ENCODE data around the gene SPRED2. TPM values are rescaled to one million over a fixed set of nuclear protein-coding genes. Genes with fewer than 3 reads are reported as not detected.

Gene SPRED2
- polyA plus RNA-seq, 2 of the 4 experiments (the other 2 are of a cell fraction) = 20.6 to 29.3 TPM

DNA sequence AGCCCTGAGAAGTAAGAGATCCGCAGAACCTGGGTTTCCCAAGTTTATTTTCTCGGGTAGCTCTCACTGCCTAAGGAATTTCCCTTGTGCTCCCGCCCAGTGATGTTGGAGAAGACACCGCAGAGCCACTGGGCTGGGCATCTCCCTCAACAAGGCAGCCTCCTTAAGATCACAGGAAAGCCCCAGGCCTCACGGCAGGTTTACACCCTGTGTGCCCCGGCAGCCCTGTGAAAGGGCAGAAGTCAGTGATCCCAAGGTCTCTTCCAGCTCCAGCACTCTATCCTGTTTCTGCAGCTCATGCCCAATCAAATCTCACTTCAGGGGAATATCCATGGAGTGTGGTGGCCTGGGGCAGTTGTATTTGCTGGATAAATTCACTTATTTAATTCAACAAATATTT, 138.3 kb downstream of the SPRED2 start:
- no peak for TF ChIP-seq ESRRA (IDR thresholded peaks at IDR 0.05; ENCODE audit: borderline replicate concordance, low read length)
- no peak for TF ChIP-seq ZNF302 (CRISPR knock-in tag; IDR thresholded peaks at IDR 0.05)
- TF ChIP-seq RCOR1 (IDR thresholded peaks at IDR 0.05; ENCODE audit: low read depth, low read length) = no peak
- TF ChIP-seq, protein P1, sequence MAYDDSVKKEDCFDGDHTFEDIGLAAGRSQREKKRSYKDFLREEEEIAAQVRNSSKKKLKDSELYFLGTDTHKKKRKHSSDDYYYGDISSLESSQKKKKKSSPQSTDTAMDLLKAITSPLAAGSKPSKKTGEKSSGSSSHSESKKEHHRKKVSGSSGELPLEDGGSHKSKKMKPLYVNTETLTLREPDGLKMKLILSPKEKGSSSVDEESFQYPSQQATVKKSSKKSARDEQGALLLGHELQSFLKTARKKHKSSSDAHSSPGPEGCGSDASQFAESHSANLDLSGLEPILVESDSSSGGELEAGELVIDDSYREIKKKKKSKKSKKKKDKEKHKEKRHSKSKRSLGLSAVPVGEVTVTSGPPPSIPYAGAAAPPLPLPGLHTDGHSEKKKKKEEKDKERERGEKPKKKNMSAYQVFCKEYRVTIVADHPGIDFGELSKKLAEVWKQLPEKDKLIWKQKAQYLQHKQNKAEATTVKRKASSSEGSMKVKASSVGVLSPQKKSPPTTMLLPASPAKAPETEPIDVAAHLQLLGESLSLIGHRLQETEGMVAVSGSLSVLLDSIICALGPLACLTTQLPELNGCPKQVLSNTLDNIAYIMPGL (CRISPR knock-in tag; IDR thresholded peaks at IDR 0.05; ENCODE audit: borderline replicate concordance) = no peak
- TF ChIP-seq, protein P2, sequence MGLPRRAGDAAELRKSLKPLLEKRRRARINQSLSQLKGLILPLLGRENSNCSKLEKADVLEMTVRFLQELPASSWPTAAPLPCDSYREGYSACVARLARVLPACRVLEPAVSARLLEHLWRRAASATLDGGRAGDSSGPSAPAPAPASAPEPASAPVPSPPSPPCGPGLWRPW (IDR thresholded peaks at IDR 0.05) = no peak
- TF ChIP-seq JUNB (IDR thresholded peaks at IDR 0.05) = no peak
- TF ChIP-seq, protein P3, sequence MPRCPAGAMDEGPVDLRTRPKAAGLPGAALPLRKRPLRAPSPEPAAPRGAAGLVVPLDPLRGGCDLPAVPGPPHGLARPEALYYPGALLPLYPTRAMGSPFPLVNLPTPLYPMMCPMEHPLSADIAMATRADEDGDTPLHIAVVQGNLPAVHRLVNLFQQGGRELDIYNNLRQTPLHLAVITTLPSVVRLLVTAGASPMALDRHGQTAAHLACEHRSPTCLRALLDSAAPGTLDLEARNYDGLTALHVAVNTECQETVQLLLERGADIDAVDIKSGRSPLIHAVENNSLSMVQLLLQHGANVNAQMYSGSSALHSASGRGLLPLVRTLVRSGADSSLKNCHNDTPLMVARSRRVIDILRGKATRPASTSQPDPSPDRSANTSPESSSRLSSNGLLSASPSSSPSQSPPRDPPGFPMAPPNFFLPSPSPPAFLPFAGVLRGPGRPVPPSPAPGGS (IDR thresholded peaks at IDR 0.05) = no peak
- TF ChIP-seq ZFP36 (IDR thresholded peaks at IDR 0.05; ENCODE audit: borderline replicate concordance, partially characterized antibody) = no peak
- TF ChIP-seq, protein P4, sequence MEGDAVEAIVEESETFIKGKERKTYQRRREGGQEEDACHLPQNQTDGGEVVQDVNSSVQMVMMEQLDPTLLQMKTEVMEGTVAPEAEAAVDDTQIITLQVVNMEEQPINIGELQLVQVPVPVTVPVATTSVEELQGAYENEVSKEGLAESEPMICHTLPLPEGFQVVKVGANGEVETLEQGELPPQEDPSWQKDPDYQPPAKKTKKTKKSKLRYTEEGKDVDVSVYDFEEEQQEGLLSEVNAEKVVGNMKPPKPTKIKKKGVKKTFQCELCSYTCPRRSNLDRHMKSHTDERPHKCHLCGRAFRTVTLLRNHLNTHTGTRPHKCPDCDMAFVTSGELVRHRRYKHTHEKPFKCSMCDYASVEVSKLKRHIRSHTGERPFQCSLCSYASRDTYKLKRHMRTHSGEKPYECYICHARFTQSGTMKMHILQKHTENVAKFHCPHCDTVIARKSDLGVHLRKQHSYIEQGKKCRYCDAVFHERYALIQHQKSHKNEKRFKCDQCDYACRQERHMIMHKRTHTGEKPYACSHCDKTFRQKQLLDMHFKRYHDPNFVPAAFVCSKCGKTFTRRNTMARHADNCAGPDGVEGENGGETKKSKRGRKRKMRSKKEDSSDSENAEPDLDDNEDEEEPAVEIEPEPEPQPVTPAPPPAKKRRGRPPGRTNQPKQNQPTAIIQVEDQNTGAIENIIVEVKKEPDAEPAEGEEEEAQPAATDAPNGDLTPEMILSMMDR (IDR thresholded peaks at IDR 0.05) = no peak
- no peak for TF ChIP-seq GATA3 (IDR thresholded peaks at IDR 0.05; ENCODE audit: borderline replicate concordance)
- TF ChIP-seq ZSCAN20 (CRISPR knock-in tag; IDR thresholded peaks at IDR 0.05) = no peak
- TF ChIP-seq KDM5A (IDR thresholded peaks at IDR 0.05) = no peak
- TF ChIP-seq BHLHE40 (IDR thresholded peaks at IDR 0.05; ENCODE audit: low read depth, low read length) = no peak
- TF ChIP-seq ZC3H11A (IDR thresholded peaks at IDR 0.05) = no peak
- TF ChIP-seq, protein P5, sequence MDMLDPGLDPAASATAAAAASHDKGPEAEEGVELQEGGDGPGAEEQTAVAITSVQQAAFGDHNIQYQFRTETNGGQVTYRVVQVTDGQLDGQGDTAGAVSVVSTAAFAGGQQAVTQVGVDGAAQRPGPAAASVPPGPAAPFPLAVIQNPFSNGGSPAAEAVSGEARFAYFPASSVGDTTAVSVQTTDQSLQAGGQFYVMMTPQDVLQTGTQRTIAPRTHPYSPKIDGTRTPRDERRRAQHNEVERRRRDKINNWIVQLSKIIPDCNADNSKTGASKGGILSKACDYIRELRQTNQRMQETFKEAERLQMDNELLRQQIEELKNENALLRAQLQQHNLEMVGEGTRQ (IDR thresholded peaks at IDR 0.05) = no peak
- peaks cover 4% of the 10 kb centered on the region for H3K4me1 ChIP-seq
- CTCF ChIA-PET = interaction anchor here (0.9 to 2.8 kb wide), 5 partner anchors 12 to 260 kb away, joined by 4 to 14 read pairs (median 6); no protein-coding TSS in a partner anchor
- FAIRE-seq = no peak
- H3K9me3 ChIP-seq = no peaks in the 10 kb centered on the region
- no peak overlapping the region for H3K27ac ChIP-seq
- DNase-seq (ENCODE audit: low read depth in 1 of 2, low spot score in 1 of 2) = no peak
- no peak overlapping the region for H3K4me3 ChIP-seq
- POLR2A ChIA-PET = no interaction called here
- H3K4me2 ChIP-seq = no peak overlapping the region
- WGBS (ENCODE audit: missing lambda C conversion rate) = 80% methylated on average over 6 of the region's 6 CpGs
- ATAC-seq = peak in 1 of 2 experiments; percentile 21; a peak in 1 of 6 replicates

DNA sequence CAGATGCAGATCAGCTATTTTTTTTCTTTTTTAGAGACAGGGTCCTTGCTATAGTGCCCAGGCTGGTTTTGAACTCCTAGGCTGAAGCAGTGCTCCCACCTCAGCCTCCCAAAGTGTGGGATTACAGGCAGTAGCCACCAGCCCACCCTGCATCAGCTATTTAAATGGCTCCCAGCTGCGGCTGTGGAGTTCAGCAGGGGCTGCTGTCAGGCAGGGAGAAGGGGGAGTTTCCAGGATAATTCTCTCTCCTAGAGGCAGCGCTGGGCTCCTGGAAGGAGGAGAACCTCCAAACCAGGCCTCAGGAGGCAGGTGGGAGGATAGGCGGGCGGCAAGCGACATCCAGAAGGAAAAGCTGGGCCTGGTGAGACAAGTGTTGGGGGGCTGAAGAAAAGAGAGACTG, 139.0 kb downstream of the SPRED2 start:
- H3K9me3 ChIP-seq = no peaks in the 10 kb centered on the region
- no peak overlapping the region for H3K27ac ChIP-seq
- no peaks in the 10 kb centered on the region for H3K4me1 ChIP-seq
- WGBS (ENCODE audit: missing lambda C conversion rate) = 95% methylated on average over 5 of the region's 5 CpGs
- no peak for ATAC-seq
- no peak for TF ChIP-seq MYC (IDR thresholded peaks at IDR 0.05; ENCODE audit: borderline replicate concordance, low read length)
- TF ChIP-seq JUN (IDR thresholded peaks at IDR 0.05) = no peak
- no peak for TF ChIP-seq FOSL2 (IDR thresholded peaks at IDR 0.05)
- no peak for TF ChIP-seq FOSL2 (CRISPR knock-in tag; IDR thresholded peaks at IDR 0.05)
- no peak for TF ChIP-seq SMC3 (IDR thresholded peaks at IDR 0.05)
- TF ChIP-seq GATA3 (IDR thresholded peaks at IDR 0.05; ENCODE audit: borderline replicate concordance) = no peak
- no peak for TF ChIP-seq MAFK (IDR thresholded peaks at IDR 0.05; ENCODE audit: partially characterized antibody)
- no peak for TF ChIP-seq EHF (CRISPR knock-in tag; IDR thresholded peaks at IDR 0.05)
- no peak for TF ChIP-seq RARB (CRISPR knock-in tag; IDR thresholded peaks at IDR 0.05)
- TF ChIP-seq SREBF2 (IDR thresholded peaks at IDR 0.05) = no peak
- TF ChIP-seq POLR2A (IDR thresholded peaks at IDR 0.05; ENCODE audit: low read length) = no peak
- no peak for TF ChIP-seq NR3C1 (IDR thresholded peaks at IDR 0.05)
- no peak for TF ChIP-seq CEBPB (IDR thresholded peaks at IDR 0.05)
- TF ChIP-seq FOSB (CRISPR knock-in tag; IDR thresholded peaks at IDR 0.05) = no peak
- no peak for TF ChIP-seq CHD4 (IDR thresholded peaks at IDR 0.05; ENCODE audit: borderline replicate concordance)
- no peak for TF ChIP-seq HOXB13 (CRISPR knock-in tag; IDR thresholded peaks at IDR 0.05; ENCODE audit: low read depth)
- no peak for FAIRE-seq
- POLR2A ChIA-PET = no interaction called here
- DNase-seq (ENCODE audit: low read depth in 1 of 2, low spot score in 1 of 2) = no peak
- H3K4me2 ChIP-seq = no peak overlapping the region
- no peak overlapping the region for H3K4me3 ChIP-seq
- CTCF ChIA-PET = interaction anchor here (0.9 to 2.8 kb wide), 4 partner anchors 12 to 261 kb away, joined by 5 to 14 read pairs (median 6); no protein-coding TSS in a partner anchor
